ENCODE data around the gene LRIT1. TPM values are rescaled to one million over a fixed set of nuclear protein-coding genes. Genes with fewer than 3 reads are reported as not detected.

Gene LRIT1
- total and polyA plus RNA-seq, 2 of the 8 experiments (the other 6 are each of a cell fraction or from before 2014, with no cell fraction given) = 0.03 TPM; not detected in 1

DNA sequence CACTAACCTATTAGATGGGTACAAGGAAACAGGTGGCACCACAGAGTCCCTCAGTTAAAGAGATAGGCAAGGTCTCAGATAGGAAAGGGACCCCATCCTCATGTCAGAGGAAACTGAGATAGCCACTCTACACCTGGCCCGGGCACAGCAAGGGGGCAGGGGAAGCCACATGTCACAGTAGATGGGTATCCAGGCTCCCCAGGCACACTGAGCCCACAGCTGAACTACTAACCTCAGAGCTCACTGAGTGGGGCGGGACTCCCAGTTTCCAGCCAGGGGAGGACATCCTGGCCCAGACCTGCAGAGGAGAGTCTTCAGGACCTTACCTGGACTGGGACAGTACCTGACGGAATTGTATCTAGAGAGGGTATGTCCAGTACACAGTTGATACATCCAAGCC, 50.7 kb downstream of the LRIT1 start:
- H3K79me2 ChIP-seq (ENCODE audit: control insufficient read depth in 1 of 2, insufficient read depth in 2 of 2, low read length in 2 of 2) = no peaks in the 10 kb centered on the region
- no peak overlapping the region for H3K4ac ChIP-seq (replicated peaks; ENCODE audit: insufficient read length, low read depth, low read length)
- H3K56ac ChIP-seq (replicated peaks; ENCODE audit: insufficient read length, low read depth, low read length) = no peak overlapping the region
- ChIA-PET CTCF (ENCODE audit: partially characterized antibody) (interaction anchor here (1.0 to 8.6 kb wide), 6 partner anchors 13 to 51 kb away, joined by 3 to 64 read pairs (median 14); partner anchors contain the start of gene GHITM), POLR2A (ENCODE audit: partially characterized antibody) (interaction anchor here (1.5 to 2.1 kb wide), 2 partner anchors 32 to 49 kb away, joined by 4 read pairs; no protein-coding TSS in a partner anchor)
- H3K27me3 ChIP-seq (replicated peaks in 1 of 4; ENCODE audit: control insufficient read depth in 3 of 4, extremely low read depth in 1 of 4, insufficient read depth in 3 of 4, low read length in 3 of 4) = peaks cover 0 to 25% (median 23%) of the 10 kb centered on the region in 4 experiments; a peak in 6 of 7 replicates
- no peak overlapping the region for H2BK20ac ChIP-seq (ENCODE audit: low read length)
- no peak overlapping the region for H4K8ac ChIP-seq (ENCODE audit: extremely low read depth, insufficient read depth, low read length)
- no peak overlapping the region for H3K4me2 ChIP-seq (ENCODE audit: insufficient read depth in 1 of 2, low read depth in 2 of 2, low read length in 2 of 2)
- no peak overlapping the region for H3K23ac ChIP-seq (ENCODE audit: insufficient read length)
- H2AFZ ChIP-seq (ENCODE audit: low read length) = no peak overlapping the region
- DNase-seq (ENCODE audit: low read depth in 1 of 2, low spot score in 2 of 2) (no peak), FAIRE-seq (no peak)
- H2AK5ac ChIP-seq (ENCODE audit: low read depth, low read length) = no peak overlapping the region
- no peaks in the 10 kb centered on the region; a peak in 1 of 8 replicates for H3K36me3 ChIP-seq (ENCODE audit: control insufficient read depth in 2 of 4, insufficient read depth in 4 of 4, low read length in 3 of 4)
- H2BK5ac ChIP-seq (ENCODE audit: low read depth, low read length) = no peak overlapping the region
- no peak overlapping the region for H2BK12ac ChIP-seq (ENCODE audit: low read depth, low read length)
- H4K5ac ChIP-seq (ENCODE audit: insufficient read length, low read depth, low read length) = no peak overlapping the region
- H3K14ac ChIP-seq (ENCODE audit: insufficient read length) = no peak overlapping the region
- H3K18ac ChIP-seq (ENCODE audit: extremely low read depth, low read length) = no peak overlapping the region
- H3K27ac ChIP-seq (ENCODE audit: low read depth, low read length) = no peak overlapping the region
- peaks cover 22% of the 10 kb centered on the region; the same call in 1 of the 2 replicates for H3K23me2 ChIP-seq (ENCODE audit: low read depth, low read length)
- peaks cover 0 to 5% (median 2%) of the 10 kb centered on the region in 4 experiments; a peak in 4 of 7 replicates for H3K4me1 ChIP-seq (replicated peaks in 1 of 4; ENCODE audit: control insufficient read depth in 3 of 4, insufficient read depth in 4 of 4, low read length in 3 of 4)
- H3K4me3 ChIP-seq (ENCODE audit: extremely low read depth in 1 of 4, insufficient read depth in 2 of 4, low read depth in 3 of 4, low read length in 4 of 4) = no peak overlapping the region
- no peak overlapping the region for H4K91ac ChIP-seq (replicated peaks; ENCODE audit: insufficient read length, low read length)
- WGBS, 2 experiments (ENCODE audit: extremely low coverage in 1 of 2, insufficient coverage in 1 of 2, insufficient read length in 1 of 2, insufficient replicate concordance in 2 of 2, low coverage in 1 of 2, low lambda C conversion rate in 2 of 2, missing lambda C conversion rate in 1 of 2) = 83% methylated on average over 3 of the region's 3 CpGs; no CpG with 5 or more reads in 1 of the 2 experiments
- H4K20me1 ChIP-seq (replicated peaks in 1 of 2; ENCODE audit: control insufficient read depth in 1 of 2, insufficient read depth in 2 of 2, low read length in 2 of 2) = peaks cover 0 to 8% of the 10 kb centered on the region in 2 experiments
- H3K9me3 ChIP-seq (ENCODE audit: insufficient read depth in 2 of 2, low read depth in 1 of 2, low read length in 1 of 2) = no peaks in the 10 kb centered on the region
- H2BK120ac ChIP-seq (replicated peaks; ENCODE audit: low read depth, low read length) = no peak overlapping the region
- H3K79me1 ChIP-seq (ENCODE audit: low read depth, low read length) = peaks cover 4% of the 10 kb centered on the region; the same call in 1 of the 2 replicates
- no peak overlapping the region for H2BK15ac ChIP-seq (ENCODE audit: low read length)
- H3K9ac ChIP-seq (replicated peaks in 1 of 4; ENCODE audit: extremely low read depth in 1 of 4, low read depth in 3 of 4, low read length in 3 of 4) = no peak overlapping the region
- TF ChIP-seq ZNF274 (IDR thresholded peaks at IDR 0.05; ENCODE audit: borderline replicate concordance, extremely low read depth, low read length) = no peak
- TF ChIP-seq SAP30 (IDR thresholded peaks at IDR 0.05; ENCODE audit: insufficient read depth, insufficient replicate concordance, low read length) = no peak
- no peak for TF ChIP-seq SIRT6 (IDR thresholded peaks at IDR 0.05; ENCODE audit: low read length)
- TF ChIP-seq E2F6 (IDR thresholded peaks at IDR 0.05) = no peak
- TF ChIP-seq HDAC6 (IDR thresholded peaks at IDR 0.05; ENCODE audit: low read depth, low read length) = no peak
- TF ChIP-seq USF2 (IDR thresholded peaks at IDR 0.05; ENCODE audit: low read length) = no peak
- TF ChIP-seq NRF1 (IDR thresholded peaks at IDR 0.05; ENCODE audit: low read depth, low read length) = no peak
- no peak for TF ChIP-seq NANOG (IDR thresholded peaks at IDR 0.05; ENCODE audit: insufficient read depth, low read depth, low read length, poor library complexity, severe bottlenecking)
- TF ChIP-seq GABPA (IDR thresholded peaks at IDR 0.05; ENCODE audit: borderline replicate concordance, insufficient read depth, low read length) = no peak
- TF ChIP-seq JUND (IDR thresholded peaks at IDR 0.05; ENCODE audit: low read length) = no peak
- TF ChIP-seq SIN3A (conservative IDR thresholded peaks at IDR 0.05 in 1 of 2, IDR thresholded peaks at IDR 0.05 in 1 of 2; ENCODE audit: low read depth in 1 of 2, low read length in 2 of 2) = no peak
